K562 (cell line): ENCODE data around the gene CNPPD1. TPM values are rescaled to one million over a fixed set of nuclear protein-coding genes. Genes with fewer than 3 reads are reported as not detected.
A peak's percentile ranks its signal among the peaks of the same experiment; 100 is the strongest.

Experiments used
- ARID1B ChIP-seq: fragments of 450-650 bp; IDR thresholded peaks from 2 replicates; pipeline ENCODE4 v1.6.1; 2016; ENCODE audit warnings: antibody characterized with exemption, mild to moderate bottlenecking, inconsistent platforms
- BRCA1 ChIP-seq, 2 experiments: fragments of 450-650 bp in 1 of 2; sonication (generic) in 1 of 2; formaldehyde crosslinking in 1 of 2; IDR thresholded peaks; 2 replicates each; pipeline versions ENCODE4 v1.5.0 to v1.6.1; 2017 to 2020; ENCODE audit warnings: mild to moderate bottlenecking in 1 of 2, missing genetic modification reagents in 1 of 2
- CBFB ChIP-seq: sonication (generic); formaldehyde crosslinking; IDR thresholded peaks from 2 replicates; pipeline ENCODE4 v1.4.0; 2020; ENCODE audit warnings: mild to moderate bottlenecking, missing genetic modification reagents
- DMBX1 ChIP-seq: fragments of 250-450 bp; sonication (Bioruptor Pico); IDR thresholded peaks from 2 replicates; pipeline ENCODE4 v1.8.0; 2022; ENCODE audit warnings: inconsistent platforms, mild to moderate bottlenecking, moderate library complexity, borderline replicate concordance
- FOSL1 ChIP-seq: fragments of 200-800 bp; sonication (Bioruptor generic); conservative IDR thresholded peaks from 2 replicates; pipeline ENCODE4 v1.6.1; 2016; ENCODE audit warnings: missing genetic modification characterization, missing compliant biosample characterization
- HNRNPK ChIP-seq: fragments of 200-400 bp; formaldehyde crosslinking; IDR thresholded peaks from one replicate; pipeline ENCODE4 v1.6.1; 2018; ENCODE audit warnings: mild to moderate bottlenecking, low read depth, low read length; ENCODE audit not compliant: poor library complexity, severe bottlenecking
- L3MBTL2 ChIP-seq: fragments of 450-650 bp; IDR thresholded peaks from 2 replicates; pipeline ENCODE4 v1.6.1; 2016; ENCODE audit warnings: mild to moderate bottlenecking, moderate library complexity
- MYC ChIP-seq, 2 experiments: fragments of 250-450 bp in 1 of 2; sonication (Bioruptor Pico) in 1 of 2; IDR thresholded peaks; 2 replicates each; pipeline versions ENCODE4 v1.5.1 to v1.6.1; 2012 to 2021; ENCODE audit warnings: low read depth in 2 of 2, borderline replicate concordance in 1 of 2, improper control_type of control experiment in 1 of 2, low read length in 1 of 2, mild to moderate bottlenecking in 1 of 2, moderate library complexity in 1 of 2
- NFYB ChIP-seq: IDR thresholded peaks from 2 replicates; pipeline ENCODE4 v1.6.1; 2011; ENCODE audit warnings: mild to moderate bottlenecking, moderate library complexity; ENCODE audit not compliant: insufficient read length; ENCODE audit errors: extremely low read depth
- RBM25 ChIP-seq: fragments of 200-400 bp; formaldehyde crosslinking; IDR thresholded peaks from 2 replicates; pipeline ENCODE4 v1.6.1; 2018; ENCODE audit warnings: low read length, low read depth, moderate library complexity; ENCODE audit not compliant: severe bottlenecking
- SMAD3 ChIP-seq: fragments of 450-650 bp; formaldehyde crosslinking; conservative IDR thresholded peaks from 2 replicates; pipeline ENCODE4 v1.4.0; 2020; ENCODE audit warnings: mild to moderate bottlenecking
- TCF3 ChIP-seq: sonication (generic); formaldehyde crosslinking; IDR thresholded peaks from 2 replicates; pipeline ENCODE4 v1.4.0; 2020; ENCODE audit warnings: mild to moderate bottlenecking, missing genetic modification reagents
- TCFL5 ChIP-seq: fragments of 250-450 bp; sonication (Bioruptor Pico); conservative IDR thresholded peaks from 2 replicates; pipeline ENCODE4 v1.6.1; 2021; ENCODE audit warnings: mild to moderate bottlenecking, moderate library complexity, matching md5 sums
- TEAD4 ChIP-seq, 2 experiments: sonication (generic) in 1 of 2; formaldehyde crosslinking in 1 of 2; IDR thresholded peaks; 2 replicates each; pipeline versions ENCODE4 v1.6.1 to v1.8.0; 2012 to 2022; ENCODE audit warnings: borderline replicate concordance in 1 of 2, inconsistent platforms in 1 of 2, low read length in 1 of 2, mild to moderate bottlenecking in 1 of 2, missing genetic modification reagents in 1 of 2
- ZNF140 ChIP-seq: fragments of 250-450 bp; sonication (Bioruptor Pico); IDR thresholded peaks from 2 replicates; pipeline ENCODE4 v1.8.0; 2021; ENCODE audit warnings: moderate library complexity, mild to moderate bottlenecking, inconsistent platforms
- polyA plus RNA-seq, 8 experiments: library from polyadenylated mRNA; depleted of rRNA in 4 of 8; stranded (reverse) in 5 of 8; unstranded in 3 of 8; fragments of >200 nt; fragmentation: Nextera tagmentation in 2 of 8; fragmentation: Illumina TruSeq in 1 of 8; extraction: Ambion mirVana in 2 of 8; extraction: Trizol in 1 of 8; gene quantifications; 2 replicates each; pipeline versions ENCODE4 v1.2.1 to v1.2.3, GENCODE V29; 2011 to 2014; ENCODE audit warnings: inconsistent platforms in 1 of 8, missing spikeins in 1 of 8
- total RNA-seq, 7 experiments: library from RNA; depleted of rRNA in 6 of 7; stranded (reverse); fragments of >200 nt in 6 of 7; fragmentation: Illumina TruSeq in 2 of 7; extraction: Trizol in 2 of 7; gene quantifications; 2 replicates each; pipeline versions ENCODE4 v1.2.1 to v1.2.3, GENCODE V29; 2011 to 2021; ENCODE audit warnings: low replicate concordance in 1 of 7
- TF ChIP-seq, protein P1 (sequence below): fragments of 250-450 bp; sonication (Bioruptor Pico); IDR thresholded peaks from 2 replicates; pipeline ENCODE4 v1.5.0; 2021
- TF ChIP-seq, protein P2 (sequence below): sonication (generic); formaldehyde crosslinking; IDR thresholded peaks from 2 replicates; pipeline ENCODE4 v1.8.0; 2022; ENCODE audit warnings: missing genetic modification reagents, mild to moderate bottlenecking, borderline replicate concordance
- TF ChIP-seq, protein P3 (sequence below): fragments of 250-450 bp; sonication (Bioruptor Pico); IDR thresholded peaks from 2 replicates; pipeline ENCODE4 v1.4.0; 2020; ENCODE audit warnings: mild to moderate bottlenecking
- TF ChIP-seq, protein P4 (sequence below), 3 experiments: fragments of 200-800 bp in 1 of 3; sonication (Bioruptor generic) in 1 of 3; sonication (generic) in 1 of 3; formaldehyde crosslinking in 1 of 3; IDR thresholded peaks; 2 replicates each; pipeline versions ENCODE4 v1.6.1 to v1.8.0; 2016 to 2022; ENCODE audit warnings: mild to moderate bottlenecking in 2 of 3, missing compliant biosample characterization in 2 of 3, missing genetic modification characterization in 2 of 3, missing genetic modification reagents in 1 of 3

CNPPD1 gene
- total and polyA plus RNA-seq, 9 of the 15 experiments (the other 6 are each of a cell fraction or from before 2014, with no cell fraction given), result 9.9 to 53.5 (median 27.0) TPM

DNA sequence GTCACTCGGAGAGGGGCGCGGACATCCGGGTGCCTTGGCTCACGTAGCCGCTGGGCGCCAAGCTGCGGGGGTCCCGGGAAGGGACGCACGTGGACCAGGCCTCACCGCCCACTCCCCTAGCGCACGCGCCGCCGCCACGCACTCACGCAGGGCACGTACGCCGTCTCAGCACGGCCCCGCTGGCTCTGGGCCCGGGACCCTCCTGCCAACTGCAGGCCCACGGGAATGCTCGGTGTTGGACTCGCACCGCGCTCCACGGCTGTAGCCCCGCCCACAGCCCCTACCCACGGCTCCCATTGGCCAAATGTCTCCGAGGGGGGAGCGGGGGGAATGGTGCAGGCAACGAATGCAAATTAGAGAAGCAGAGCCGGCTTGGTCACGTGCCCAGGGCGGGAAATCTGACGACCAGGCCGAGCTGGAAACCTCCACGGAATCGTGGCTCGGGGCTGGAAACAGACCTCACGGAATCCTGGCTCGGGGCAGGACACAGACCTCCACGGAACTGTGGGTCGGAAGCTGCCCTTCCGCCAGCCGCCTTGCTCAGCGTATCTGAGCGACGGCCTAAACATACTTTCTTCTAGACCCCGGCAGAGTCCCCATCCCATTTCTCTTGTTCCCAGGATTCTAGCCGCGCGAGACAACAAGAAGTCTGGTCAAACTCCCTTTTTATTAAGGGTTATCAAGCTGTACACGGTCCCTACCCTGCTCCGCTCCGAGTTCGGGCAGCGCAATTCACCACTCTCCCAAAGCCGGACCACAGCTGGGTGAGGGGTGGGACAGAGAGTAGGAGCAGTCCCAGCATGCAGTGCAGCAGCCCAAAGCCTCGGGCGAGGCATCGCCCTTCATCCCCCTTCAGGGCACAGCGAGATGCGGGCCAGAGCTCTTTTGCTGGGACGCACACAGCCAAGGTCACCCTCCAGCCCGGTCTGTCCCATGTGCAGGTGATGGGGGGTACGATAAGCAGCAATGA lies 42.3 kb upstream of the CNPPD1 start, which contains the start of gene ABCB6 (continued):
- no peak for TF ChIP-seq FOSL1
- TF ChIP-seq TCFL5 (CRISPR knock-in tag), result no peak
- TF ChIP-seq SMAD3 (CRISPR knock-in tag), result no peak
- TF ChIP-seq ARID1B, result no peak
- TF ChIP-seq HNRNPK, result no peak
- no peak for TF ChIP-seq DMBX1
- TF ChIP-seq ZNF140 (CRISPR knock-in tag), result no peak
- no peak for TF ChIP-seq BRCA1 (IDR thresholded peaks at IDR 0.05)
- TF ChIP-seq BRCA1 (CRISPR knock-in tag; IDR thresholded peaks at IDR 0.05), result no peak
- TF ChIP-seq, protein P1, sequence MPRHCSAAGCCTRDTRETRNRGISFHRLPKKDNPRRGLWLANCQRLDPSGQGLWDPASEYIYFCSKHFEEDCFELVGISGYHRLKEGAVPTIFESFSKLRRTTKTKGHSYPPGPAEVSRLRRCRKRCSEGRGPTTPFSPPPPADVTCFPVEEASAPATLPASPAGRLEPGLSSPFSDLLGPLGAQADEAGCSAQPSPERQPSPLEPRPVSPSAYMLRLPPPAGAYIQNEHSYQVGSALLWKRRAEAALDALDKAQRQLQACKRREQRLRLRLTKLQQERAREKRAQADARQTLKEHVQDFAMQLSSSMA (CRISPR knock-in tag), result peak; percentile 84
- TF ChIP-seq, protein P2, sequence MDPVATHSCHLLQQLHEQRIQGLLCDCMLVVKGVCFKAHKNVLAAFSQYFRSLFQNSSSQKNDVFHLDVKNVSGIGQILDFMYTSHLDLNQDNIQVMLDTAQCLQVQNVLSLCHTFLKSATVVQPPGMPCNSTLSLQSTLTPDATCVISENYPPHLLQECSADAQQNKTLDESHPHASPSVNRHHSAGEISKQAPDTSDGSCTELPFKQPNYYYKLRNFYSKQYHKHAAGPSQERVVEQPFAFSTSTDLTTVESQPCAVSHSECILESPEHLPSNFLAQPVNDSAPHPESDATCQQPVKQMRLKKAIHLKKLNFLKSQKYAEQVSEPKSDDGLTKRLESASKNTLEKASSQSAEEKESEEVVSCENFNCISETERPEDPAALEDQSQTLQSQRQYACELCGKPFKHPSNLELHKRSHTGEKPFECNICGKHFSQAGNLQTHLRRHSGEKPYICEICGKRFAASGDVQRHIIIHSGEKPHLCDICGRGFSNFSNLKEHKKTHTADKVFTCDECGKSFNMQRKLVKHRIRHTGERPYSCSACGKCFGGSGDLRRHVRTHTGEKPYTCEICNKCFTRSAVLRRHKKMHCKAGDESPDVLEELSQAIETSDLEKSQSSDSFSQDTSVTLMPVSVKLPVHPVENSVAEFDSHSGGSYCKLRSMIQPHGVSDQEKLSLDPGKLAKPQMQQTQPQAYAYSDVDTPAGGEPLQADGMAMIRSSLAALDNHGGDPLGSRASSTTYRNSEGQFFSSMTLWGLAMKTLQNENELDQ (CRISPR knock-in tag), result no peak
- TF ChIP-seq, protein P3, sequence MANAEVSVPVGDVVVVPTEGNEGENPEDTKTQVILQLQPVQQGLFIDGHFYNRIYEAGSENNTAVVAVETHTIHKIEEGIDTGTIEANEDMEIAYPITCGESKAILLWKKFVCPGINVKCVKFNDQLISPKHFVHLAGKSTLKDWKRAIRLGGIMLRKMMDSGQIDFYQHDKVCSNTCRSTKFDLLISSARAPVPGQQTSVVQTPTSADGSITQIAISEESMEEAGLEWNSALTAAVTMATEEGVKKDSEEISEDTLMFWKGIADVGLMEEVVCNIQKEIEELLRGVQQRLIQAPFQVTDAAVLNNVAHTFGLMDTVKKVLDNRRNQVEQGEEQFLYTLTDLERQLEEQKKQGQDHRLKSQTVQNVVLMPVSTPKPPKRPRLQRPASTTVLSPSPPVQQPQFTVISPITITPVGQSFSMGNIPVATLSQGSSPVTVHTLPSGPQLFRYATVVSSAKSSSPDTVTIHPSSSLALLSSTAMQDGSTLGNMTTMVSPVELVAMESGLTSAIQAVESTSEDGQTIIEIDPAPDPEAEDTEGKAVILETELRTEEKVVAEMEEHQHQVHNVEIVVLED, result peak; percentile 74
- TF ChIP-seq CBFB (CRISPR knock-in tag), result no peak
- no peak for TF ChIP-seq TEAD4 (IDR thresholded peaks at IDR 0.05; ENCODE audit: low read length)
- TF ChIP-seq TEAD4 (CRISPR knock-in tag; IDR thresholded peaks at IDR 0.05; ENCODE audit: borderline replicate concordance), result no peak
- TF ChIP-seq NFYB, result peak; percentile 43
- peak; percentile 43; the same call in 1 of the 2 replicates for TF ChIP-seq TCF3 (CRISPR knock-in tag)
- TF ChIP-seq MYC (IDR thresholded peaks at IDR 0.05; ENCODE audit: low read depth, low read length), result peak; percentile 60; the same call in 1 of the 2 replicates
- peak; percentile 75; the same call in 1 of the 2 replicates for TF ChIP-seq MYC (CRISPR knock-in tag; IDR thresholded peaks at IDR 0.05; ENCODE audit: borderline replicate concordance, low read depth)
- peak; percentile 97 for TF ChIP-seq L3MBTL2
- TF ChIP-seq, protein P4, sequence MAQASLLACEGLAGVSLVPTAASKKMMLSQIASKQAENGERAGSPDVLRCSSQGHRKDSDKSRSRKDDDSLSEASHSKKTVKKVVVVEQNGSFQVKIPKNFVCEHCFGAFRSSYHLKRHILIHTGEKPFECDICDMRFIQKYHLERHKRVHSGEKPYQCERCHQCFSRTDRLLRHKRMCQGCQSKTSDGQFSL (CRISPR knock-in tag; IDR thresholded peaks at IDR 0.05), result peak; percentile 42; the same call in 1 of the 2 replicates
- TF ChIP-seq, protein P4 (tag; IDR thresholded peaks at IDR 0.05), result no peak
- TF ChIP-seq RBM25, result no peak
